Measurements from ENCODE around the gene CSRP2.
A peak's percentile ranks its signal among the peaks of the same experiment; 100 is the strongest.

CSRP2 gene

GRCh38 chr12:76859611-76860010, 19.2 kb downstream of the CSRP2 start:
- DNase-seq: no peak

GRCh38 chr12:76856018-76856644, 22.7 kb downstream of the CSRP2 start:
- DNase-seq: no peak

DNA sequence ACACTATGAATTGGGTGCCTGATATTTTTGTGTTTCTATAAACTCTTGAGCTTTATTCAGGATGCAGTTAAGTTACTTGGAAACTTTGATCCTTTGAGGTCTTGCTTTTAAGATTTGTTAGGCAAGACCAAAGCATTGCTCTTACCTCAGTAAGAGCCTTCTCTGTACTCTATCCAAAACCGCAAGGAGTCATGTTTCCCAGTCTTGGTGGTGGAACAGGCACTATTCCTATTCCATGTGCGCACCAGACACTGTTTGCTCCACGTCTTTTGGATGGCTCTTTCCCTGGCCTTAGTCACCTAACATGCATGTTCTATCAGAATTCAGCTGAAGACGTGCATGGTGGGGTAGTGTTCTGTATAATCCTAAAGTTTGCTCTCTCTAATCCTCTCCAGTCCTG, 23.5 kb downstream of the CSRP2 start:
- DNase-seq: no peak

GRCh38 chr12:76852106-76852505, 26.7 kb downstream of the CSRP2 start:
- DNase-seq: no peak

DNA sequence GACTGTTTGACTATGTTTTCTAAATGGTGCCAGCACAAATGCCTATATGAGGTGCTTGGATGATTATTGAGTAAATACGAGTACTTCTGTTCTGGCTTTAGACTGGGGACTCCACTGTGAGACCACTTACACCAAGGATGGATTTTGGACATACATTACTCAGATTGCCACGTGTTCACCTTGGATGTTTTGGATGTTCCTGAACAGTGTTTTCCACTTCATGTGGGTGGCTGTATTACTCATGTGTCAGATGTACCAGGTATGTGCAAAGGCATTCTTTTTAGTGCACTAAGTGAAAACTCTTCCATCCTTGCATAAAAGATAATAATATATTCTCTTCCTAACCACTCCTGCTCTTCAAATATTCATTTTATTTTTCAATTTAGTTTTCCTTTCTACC, 30.7 kb downstream of the CSRP2 start:
- no peak for DNase-seq

DNA sequence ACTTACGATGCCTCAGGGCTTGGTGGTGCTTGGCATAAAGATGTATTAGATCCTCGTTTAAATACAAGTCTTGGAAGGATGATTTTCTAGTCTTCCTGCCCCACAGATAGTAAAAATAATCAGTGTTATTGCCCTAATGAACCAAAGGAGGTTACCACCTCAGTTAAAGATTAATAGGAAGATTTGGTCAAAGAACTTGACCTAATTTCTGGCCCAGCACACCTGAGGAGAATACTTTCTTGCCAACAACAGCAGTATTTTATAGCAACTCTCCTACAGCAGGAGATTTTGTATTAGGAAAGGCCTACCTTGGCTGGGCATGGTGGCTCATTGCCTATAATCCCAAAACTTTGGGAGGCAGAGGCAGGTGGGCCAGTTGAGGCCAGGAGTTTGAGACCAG, 31.6 kb downstream of the CSRP2 start:
- DNase-seq: no peak

GRCh38 chr12:76836633-76837032, 42.2 kb downstream of the CSRP2 start:
- no peak for DNase-seq

- DNase-seq: no peak
Measured at GRCh38 chr12:76830436-76830835, 48.4 kb downstream of the CSRP2 start.

- peak; percentile 50 for DNase-seq
Measured at GRCh38 chr12:76820888-76821482, 57.8 kb downstream of the CSRP2 start.

DNA sequence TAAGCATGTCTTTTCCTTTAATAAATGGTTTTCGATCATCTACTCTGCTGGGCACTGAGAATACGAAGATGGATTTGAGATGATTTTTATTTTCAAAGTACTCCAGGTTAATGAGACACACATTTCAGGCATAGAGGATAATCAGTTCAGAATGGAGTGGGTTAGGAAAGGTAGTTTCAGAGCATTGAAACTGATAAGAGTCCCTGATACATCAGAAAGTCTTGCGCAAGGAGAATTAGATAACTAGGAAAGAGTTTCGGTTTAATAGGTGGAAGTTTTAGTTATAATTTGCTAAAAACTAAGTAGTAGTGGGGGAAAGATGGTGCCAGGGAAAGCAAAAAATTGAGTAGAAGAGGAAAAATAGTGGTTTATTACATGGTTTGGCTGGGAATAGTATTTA, 64.8 kb downstream of the CSRP2 start:
- DNase-seq: no peak

- no peak for DNase-seq
Measured at GRCh38 chr12:76813265-76813664, 65.6 kb downstream of the CSRP2 start.

GRCh38 chr12:76811976-76812375, 66.8 kb downstream of the CSRP2 start:
- DNase-seq: no peak

- no peak for DNase-seq
Measured at GRCh38 chr12:76810671-76811419, 68.0 kb downstream of the CSRP2 start.

All from HCEC 1CT (cell line).